ENCODE measurements around the gene TESK2. TPM values are rescaled to one million over a fixed set of nuclear protein-coding genes. Genes with fewer than 3 reads are reported as not detected.

The TESK2 gene
- total RNA-seq, 1 experiment from 2014 or later, result 2.9 TPM

GRCh38 chr1:45337630-45338325 is 153.2 kb downstream of the TESK2 start:
- no peak for DNase-seq (ENCODE audit: low spot score)

GRCh38 chr1:45335855-45336324 is 155.1 kb downstream of the TESK2 start:
- peak; percentile 81 for DNase-seq (ENCODE audit: low spot score)

- DNase-seq (ENCODE audit: low spot score), result no peak
Measured at GRCh38 chr1:45334308-45335245, 156.4 kb downstream of the TESK2 start.

GRCh38 chr1:45332346-45332720 is 158.6 kb downstream of the TESK2 start:
- no peak for DNase-seq (ENCODE audit: low spot score)

GRCh38 chr1:45331436-45332345 is 159.3 kb downstream of the TESK2 start:
- no peak for DNase-seq (ENCODE audit: low spot score)

- no peak for DNase-seq (ENCODE audit: low spot score)
Measured at GRCh38 chr1:45329445-45329844, 161.5 kb downstream of the TESK2 start.

- no peak for DNase-seq (ENCODE audit: low spot score)
Measured at GRCh38 chr1:45328680-45329079, 162.3 kb downstream of the TESK2 start.

GRCh38 chr1:45327644-45328515 is 163.1 kb downstream of the TESK2 start:
- DNase-seq (ENCODE audit: low spot score), result peak; percentile 34

GRCh38 chr1:45326627-45327623 is 164.0 kb downstream of the TESK2 start, which contains the start of gene HPDL:
HPDL (plus strand) TSS chr1:45326895; CDS start chr1:45327149, 254 bp downstream.
- DNase-seq (ENCODE audit: low spot score), result peak; percentile 74

- DNase-seq (ENCODE audit: low spot score), result no peak
Measured at GRCh38 chr1:45325851-45326506, 165.0 kb downstream of the TESK2 start.

- no peak for DNase-seq (ENCODE audit: low spot score)
Measured at GRCh38 chr1:45322486-45323040, 168.4 kb downstream of the TESK2 start.

- DNase-seq (ENCODE audit: low spot score), result no peak
Measured at GRCh38 chr1:45321444-45321843, 169.5 kb downstream of the TESK2 start.

- no peak for DNase-seq (ENCODE audit: low spot score)
Measured at GRCh38 chr1:45319761-45320160, 171.2 kb downstream of the TESK2 start.

GRCh38 chr1:45317166-45317565 is 173.8 kb downstream of the TESK2 start:
- no peak for DNase-seq (ENCODE audit: low spot score)

GRCh38 chr1:45314266-45314665 is 176.7 kb downstream of the TESK2 start:
- no peak for DNase-seq (ENCODE audit: low spot score)

GRCh38 chr1:45306905-45307304 is 184.1 kb downstream of the TESK2 start:
- no peak for DNase-seq (ENCODE audit: low spot score)

- DNase-seq (ENCODE audit: low spot score), result no peak
Measured at GRCh38 chr1:45306319-45306718, 184.6 kb downstream of the TESK2 start.

- no peak for DNase-seq (ENCODE audit: low spot score)
Measured at GRCh38 chr1:45305231-45305630, 185.7 kb downstream of the TESK2 start.
